K562 (cell line): ENCODE measurements around the gene ZKSCAN5. TPM values are rescaled to one million over a fixed set of nuclear protein-coding genes. Genes with fewer than 3 reads are reported as not detected.

Source experiments
- CREB5 ChIP-seq: fragments of 250-450 bp; sonication (Bioruptor Pico); IDR thresholded peaks from 2 replicates; pipeline ENCODE4 v1.5.0; 2020; ENCODE audit warnings: mild to moderate bottlenecking
- CTCF ChIP-seq, 3 experiments: IDR thresholded peaks in 2 of 3; conservative IDR thresholded peaks in 1 of 3; 2 replicates each; pipeline ENCODE4 v1.5.1; 2011 to 2012; ENCODE audit warnings: low read length in 3 of 3, mild to moderate bottlenecking in 3 of 3, control low read depth in 2 of 3, improper control_type of control experiment in 1 of 3, inconsistent platforms in 1 of 3, low read depth in 1 of 3, mixed read lengths in 1 of 3, moderate library complexity in 1 of 3; ENCODE audit not compliant: insufficient read depth in 2 of 3
- HMGN3 ChIP-seq: IDR thresholded peaks from 2 replicates; pipeline ENCODE4 v1.6.1; 2011; ENCODE audit warnings: borderline replicate concordance, low read depth, mild to moderate bottlenecking, mixed read lengths, low read length; ENCODE audit not compliant: insufficient read length; ENCODE audit errors: extremely low read depth
- HOXB6 ChIP-seq: fragments of 250-450 bp; sonication (Bioruptor Pico); IDR thresholded peaks from 2 replicates; pipeline ENCODE4 v1.5.1; 2022; ENCODE audit warnings: mild to moderate bottlenecking, borderline replicate concordance
- MGA ChIP-seq: fragments of 450-650 bp; IDR thresholded peaks from 2 replicates; pipeline ENCODE4 v1.6.1; 2016; ENCODE audit warnings: mild to moderate bottlenecking, moderate library complexity
- NCOA2 ChIP-seq, 2 experiments: fragments of 450-650 bp; IDR thresholded peaks; 2 replicates each; pipeline ENCODE4 v1.6.1; 2018; ENCODE audit warnings: mild to moderate bottlenecking in 2 of 2, moderate library complexity in 1 of 2; ENCODE audit not compliant: partially characterized antibody in 2 of 2
- PKNOX1 ChIP-seq: fragments of 450-650 bp; IDR thresholded peaks from 2 replicates; pipeline ENCODE4 v1.6.1; 2016
- POLR3A ChIP-seq: IDR thresholded peaks from 2 replicates; pipeline ENCODE4 v1.6.1; 2011; ENCODE audit warnings: borderline replicate concordance, mild to moderate bottlenecking, moderate library complexity; ENCODE audit not compliant: insufficient read length, insufficient read depth; ENCODE audit errors: extremely low read depth
- polyA plus RNA-seq, 8 experiments: library from polyadenylated mRNA; depleted of rRNA in 4 of 8; stranded (reverse) in 5 of 8; unstranded in 3 of 8; fragments of >200 nt; fragmentation: Nextera tagmentation in 2 of 8; fragmentation: Illumina TruSeq in 1 of 8; extraction: Ambion mirVana in 2 of 8; extraction: Trizol in 1 of 8; gene quantifications; 2 replicates each; pipeline versions ENCODE4 v1.2.1 to v1.2.3, GENCODE V29; 2011 to 2014; ENCODE audit warnings: inconsistent platforms in 1 of 8, missing spikeins in 1 of 8
- total RNA-seq, 7 experiments: library from RNA; depleted of rRNA in 6 of 7; stranded (reverse); fragments of >200 nt in 6 of 7; fragmentation: Illumina TruSeq in 2 of 7; extraction: Trizol in 2 of 7; gene quantifications; 2 replicates each; pipeline versions ENCODE4 v1.2.1 to v1.2.3, GENCODE V29; 2011 to 2021; ENCODE audit warnings: low replicate concordance in 1 of 7

ZKSCAN5 gene
- total and polyA plus RNA-seq, 9 of the 15 experiments (the other 6 are each of a cell fraction or from before 2014, with no cell fraction given) = 4.2 to 19.0 (median 15.0) TPM

GRCh38 chr7:99489235-99489634 lies 15.2 kb upstream of the ZKSCAN5 start (continued):
- TF ChIP-seq CREB5 (CRISPR knock-in tag) (no peak), POLR3A (peak; percentile 8), HMGN3 (no peak), HOXB6 (CRISPR knock-in tag) (no peak), PKNOX1 (0 out of 2 replicates have a peak, but pooled peaks have one; percentile 18), NCOA2 (IDR thresholded peaks at IDR 0.05; ENCODE audit: partially characterized antibody in 2 of 2) (no peak), CTCF (IDR thresholded peaks at IDR 0.05 in 2 of 3, conservative IDR thresholded peaks at IDR 0.05 in 1 of 3; ENCODE audit: insufficient read depth in 2 of 3, low read depth in 1 of 3, low read length in 3 of 3) (peak in 2 of 3 experiments; percentile 3 to 17; a peak in 3 of 6 replicates), MGA (peak; percentile 81)
